ENCODE measurements around the gene BMP8A. TPM values are rescaled to one million over a fixed set of nuclear protein-coding genes. Genes with fewer than 3 reads are reported as not detected.
"Not testable (repeated sequence)": the region's sequence is repeated elsewhere in the genome, so short reads cannot be mapped to it uniquely, and the experiment has no call there.

BMP8A gene
- total RNA-seq, 1 donor from 2014 or later = 0.58 TPM

DNA sequence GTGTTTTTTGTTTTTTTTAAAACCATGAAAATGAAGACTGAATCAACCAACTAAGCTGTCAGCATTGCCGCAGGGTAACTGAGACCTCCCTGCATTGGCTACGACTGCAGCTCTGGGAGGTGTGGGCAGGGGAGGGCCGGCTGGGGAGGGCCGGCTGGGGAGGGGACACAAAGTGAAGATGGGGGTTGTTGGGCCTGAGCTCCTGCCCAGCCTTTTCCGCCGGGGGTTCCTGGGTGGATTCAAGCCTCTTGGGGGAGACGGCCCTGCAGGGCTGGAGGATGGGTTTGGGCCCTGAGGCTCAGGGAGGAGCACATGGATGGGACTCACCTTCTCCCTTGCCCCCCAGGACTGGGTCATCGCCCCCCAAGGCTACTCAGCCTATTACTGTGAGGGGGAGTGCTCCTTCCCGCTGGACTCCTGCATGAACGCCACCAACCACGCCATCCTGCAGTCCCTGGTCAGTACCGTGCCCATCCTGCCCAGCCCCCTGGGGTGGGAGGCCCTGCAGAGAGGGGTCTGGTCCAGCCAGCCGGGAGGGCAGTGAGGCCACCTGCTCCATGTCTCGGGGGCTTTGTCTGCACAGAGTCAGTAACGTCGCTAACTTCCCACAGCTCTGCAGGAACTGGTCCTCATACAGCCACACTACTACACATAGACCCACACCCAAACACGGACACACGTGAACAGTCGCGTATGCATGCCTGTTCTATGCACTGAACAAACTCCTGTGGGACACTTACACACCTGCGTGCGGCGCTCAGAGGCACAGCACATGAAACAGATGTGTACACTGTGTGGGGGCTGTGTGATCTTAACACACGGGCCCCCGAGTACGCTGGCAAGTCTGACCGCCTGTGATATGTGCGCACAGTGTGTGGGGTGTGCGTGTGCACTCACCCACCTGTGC is 31.5 kb downstream of the BMP8A start:
- no peak for TF ChIP-seq CTCF (IDR thresholded peaks at IDR 0.05; ENCODE audit: insufficient read depth, low read length, poor library complexity, severe bottlenecking)
- H3K4me3 ChIP-seq (ENCODE audit: low read depth, low read length) = no peak overlapping the region
- H3K27me3 ChIP-seq (ENCODE audit: control insufficient read depth, insufficient read depth, low read length) = no peaks in the 10 kb centered on the region
- no peaks in the 10 kb centered on the region for H3K36me3 ChIP-seq (ENCODE audit: control insufficient read depth, insufficient read depth, low read length)
- no peak for DNase-seq (ENCODE audit: low read depth)

DNA sequence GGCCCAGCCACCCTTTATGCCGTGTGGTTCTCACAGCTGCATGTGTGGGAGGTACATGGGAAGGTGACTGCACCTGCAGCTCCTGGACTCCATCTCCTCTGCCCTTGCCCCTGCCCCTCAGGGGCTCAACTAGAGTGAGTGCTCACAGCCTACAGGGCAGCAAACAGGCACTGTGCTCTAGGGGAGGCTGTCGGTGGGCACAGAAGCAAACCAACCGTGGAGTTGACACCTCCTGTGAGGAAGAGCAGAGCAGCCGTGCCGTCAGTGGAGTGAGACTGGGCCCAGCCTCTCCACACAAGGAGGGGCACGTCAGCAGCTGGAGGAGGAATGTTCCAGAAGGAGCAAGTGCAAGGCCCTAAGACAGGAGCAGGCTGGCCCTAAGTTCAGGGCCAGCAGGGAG is 32.7 kb downstream of the BMP8A start:
- no peak for DNase-seq (ENCODE audit: low read depth)
- no peaks in the 10 kb centered on the region for H3K27me3 ChIP-seq (ENCODE audit: control insufficient read depth, insufficient read depth, low read length)
- no peak for TF ChIP-seq CTCF (IDR thresholded peaks at IDR 0.05; ENCODE audit: insufficient read depth, low read length, poor library complexity, severe bottlenecking)
- H3K36me3 ChIP-seq (ENCODE audit: control insufficient read depth, insufficient read depth, low read length) = peaks cover 2% of the 10 kb centered on the region
- H3K4me3 ChIP-seq (ENCODE audit: low read depth, low read length) = no peak overlapping the region

DNA sequence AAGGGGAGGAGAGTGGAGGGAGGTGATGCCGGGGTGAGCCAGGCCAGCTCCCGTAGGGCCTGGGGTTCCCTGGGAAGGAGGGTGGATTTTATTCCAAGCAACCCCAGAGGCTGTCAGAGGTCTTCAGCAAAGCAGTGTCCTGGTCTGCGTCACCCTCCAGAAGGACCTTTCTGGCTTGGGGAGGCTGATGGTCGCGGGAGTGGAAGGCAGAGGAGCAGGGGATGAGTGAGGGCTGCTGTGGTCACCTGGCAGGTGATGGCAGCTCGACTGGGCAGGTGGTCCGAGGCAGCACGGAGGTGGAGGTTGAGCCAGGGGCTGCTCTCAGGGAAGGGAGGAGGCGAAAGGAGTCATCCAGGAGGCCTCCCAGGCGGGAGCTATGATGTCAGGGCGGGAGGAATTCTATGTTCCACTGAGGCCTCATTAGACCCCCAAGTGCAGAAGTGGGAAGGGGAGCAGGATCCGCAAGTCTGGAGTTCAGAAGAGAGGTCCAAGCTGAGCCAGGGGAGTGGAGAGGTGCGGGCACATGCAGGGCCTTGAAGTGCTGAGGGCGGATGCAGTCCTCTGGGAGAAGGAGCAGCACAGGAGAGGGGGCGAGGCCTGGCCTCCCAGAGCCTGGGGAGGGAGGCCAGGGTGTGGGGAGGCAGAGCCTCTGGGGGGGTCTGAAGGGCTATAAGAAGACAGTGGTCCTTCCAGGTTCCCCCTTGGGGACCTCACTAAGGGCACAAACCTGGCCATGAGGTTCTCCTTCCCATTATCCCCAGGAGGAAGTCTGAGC is 33.3 kb downstream of the BMP8A start:
- H3K36me3 ChIP-seq (ENCODE audit: control insufficient read depth, insufficient read depth, low read length) = peaks cover 2% of the 10 kb centered on the region

DNA sequence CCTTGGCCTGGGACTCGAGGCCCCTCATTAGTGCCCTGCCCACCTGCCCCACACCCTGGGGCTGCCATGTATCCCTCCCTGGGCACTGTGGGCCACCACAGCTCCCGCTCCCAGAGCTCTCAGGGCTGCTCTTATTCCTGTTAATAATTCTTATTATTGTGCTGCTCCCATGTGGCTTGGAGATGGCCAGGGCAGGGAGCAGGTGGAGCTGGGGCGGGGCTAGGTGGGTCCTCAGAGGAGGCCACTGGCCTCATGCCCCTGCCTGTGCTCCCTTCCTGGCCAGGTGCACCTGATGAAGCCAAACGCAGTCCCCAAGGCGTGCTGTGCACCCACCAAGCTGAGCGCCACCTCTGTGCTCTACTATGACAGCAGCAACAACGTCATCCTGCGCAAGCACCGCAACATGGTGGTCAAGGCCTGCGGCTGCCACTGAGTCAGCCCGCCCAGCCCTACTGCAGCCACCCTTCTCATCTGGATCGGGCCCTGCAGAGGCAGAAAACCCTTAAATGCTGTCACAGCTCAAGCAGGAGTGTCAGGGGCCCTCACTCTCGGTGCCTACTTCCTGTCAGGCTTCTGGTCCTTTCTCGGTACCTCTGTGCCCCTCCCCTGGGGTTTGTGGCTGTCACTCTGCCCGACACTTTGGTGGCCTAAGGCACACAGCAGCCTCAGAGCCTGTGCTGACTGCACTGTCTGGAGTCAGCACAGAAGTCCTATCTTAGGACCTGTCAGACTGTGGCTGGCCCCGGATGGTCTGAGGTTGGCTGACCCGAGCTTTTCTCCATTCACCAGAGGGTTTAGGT is 34.1 kb downstream of the BMP8A start:
- peaks cover 2% of the 10 kb centered on the region for H3K36me3 ChIP-seq (ENCODE audit: control insufficient read depth, insufficient read depth, low read length)
- no peak for TF ChIP-seq CTCF (IDR thresholded peaks at IDR 0.05; ENCODE audit: insufficient read depth, low read length, poor library complexity, severe bottlenecking)
- H3K4me3 ChIP-seq (ENCODE audit: low read depth, low read length) = no peak overlapping the region
- no peak for DNase-seq (ENCODE audit: low read depth)
- no peaks in the 10 kb centered on the region for H3K27me3 ChIP-seq (ENCODE audit: control insufficient read depth, insufficient read depth, low read length)

More for the DNA sequence above, 33.3 kb downstream of the BMP8A start:
- no peak for TF ChIP-seq CTCF (IDR thresholded peaks at IDR 0.05; ENCODE audit: insufficient read depth, low read length, poor library complexity, severe bottlenecking)
- no peak for DNase-seq (ENCODE audit: low read depth)
- no peaks in the 10 kb centered on the region for H3K27me3 ChIP-seq (ENCODE audit: control insufficient read depth, insufficient read depth, low read length)
- H3K4me3 ChIP-seq (ENCODE audit: low read depth, low read length) = no peak overlapping the region

GRCh38 chr1:39526466-39527189 is 35.2 kb downstream of the BMP8A start:
- DNase-seq (ENCODE audit: low read depth) = no peak
- no peak overlapping the region for H3K4me3 ChIP-seq (ENCODE audit: low read depth, low read length)
- H3K27me3 ChIP-seq (ENCODE audit: control insufficient read depth, insufficient read depth, low read length) = no peaks in the 10 kb centered on the region
- TF ChIP-seq CTCF (IDR thresholded peaks at IDR 0.05; ENCODE audit: insufficient read depth, low read length, poor library complexity, severe bottlenecking) = no peak
- peaks cover 2% of the 10 kb centered on the region for H3K36me3 ChIP-seq (ENCODE audit: control insufficient read depth, insufficient read depth, low read length)

- DNase-seq (ENCODE audit: low read depth); H3K27me3 ChIP-seq (ENCODE audit: control insufficient read depth, insufficient read depth, low read length); H3K4me3 ChIP-seq (ENCODE audit: low read depth, low read length); H3K36me3 ChIP-seq (ENCODE audit: control insufficient read depth, insufficient read depth, low read length): not testable (repeated sequence)
Observed at GRCh38 chr1:39527190-39527579, 35.7 kb downstream of the BMP8A start.
